Erythroblast (primary cell): ENCODE results near the gene GALNT18.

Experiments used
- DNase-seq, 2 experiments: peaks; one replicate each; lab custom pipeline; 2025; lab: John Stamatoyannopoulos, UW
- GATA1 ChIP-seq: IDR thresholded peaks from 2 replicates; pipeline ENCODE4 v1.6.1; 2011; ENCODE audit warnings: low read depth, mild to moderate bottlenecking, control low read depth, low read length, moderate library complexity
- POLR2A ChIP-seq: IDR thresholded peaks from 2 replicates; pipeline ENCODE4 v1.6.1; 2011; ENCODE audit warnings: mild to moderate bottlenecking, low read length

The GALNT18 gene

GRCh38 chr11:11332141-11332710 is 289.6 kb downstream of the GALNT18 start:
- TF ChIP-seq POLR2A = no peak
- no peak for TF ChIP-seq GATA1
- DNase-seq = no peak

DNA sequence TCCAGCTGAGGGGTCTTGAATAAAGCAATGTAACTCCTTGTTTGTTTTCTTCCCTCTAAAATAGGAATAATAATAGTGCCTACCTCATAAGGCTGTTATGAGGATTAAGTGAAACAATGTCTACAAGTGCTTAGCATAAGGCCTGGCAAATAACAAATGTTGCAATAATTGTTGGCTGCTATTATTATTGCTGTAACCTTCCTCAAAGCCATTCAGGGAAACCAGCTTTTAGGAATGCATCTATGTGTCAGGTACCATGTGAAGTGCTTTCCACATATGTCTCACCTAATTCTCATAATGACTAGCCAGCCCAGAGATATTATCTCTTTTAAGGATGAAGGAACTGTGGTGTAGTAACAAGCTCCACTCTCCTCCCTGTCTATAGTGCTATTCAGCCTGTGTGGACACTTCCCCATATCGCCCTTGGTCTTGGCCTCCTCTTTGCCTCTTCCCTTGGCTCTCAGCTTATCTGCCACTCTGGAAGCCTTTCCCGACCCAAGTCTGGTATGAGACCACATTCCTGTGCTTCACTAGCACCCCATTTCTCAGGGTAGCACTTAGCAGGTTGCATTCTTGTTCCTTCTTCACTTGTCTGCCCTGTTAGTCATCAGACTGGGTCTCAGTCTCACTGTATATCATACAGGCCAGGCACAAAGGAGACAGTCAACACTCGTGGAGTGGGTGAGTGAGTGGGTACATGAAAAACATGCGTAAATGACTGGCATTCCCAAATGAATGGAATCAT is 292.6 kb downstream of the GALNT18 start:
- no peak for DNase-seq
- TF ChIP-seq GATA1 = no peak
- no peak for TF ChIP-seq POLR2A

GRCh38 chr11:11324090-11324489 is 297.7 kb downstream of the GALNT18 start:
- no peak for DNase-seq
- TF ChIP-seq POLR2A = no peak
- no peak for TF ChIP-seq GATA1

DNA sequence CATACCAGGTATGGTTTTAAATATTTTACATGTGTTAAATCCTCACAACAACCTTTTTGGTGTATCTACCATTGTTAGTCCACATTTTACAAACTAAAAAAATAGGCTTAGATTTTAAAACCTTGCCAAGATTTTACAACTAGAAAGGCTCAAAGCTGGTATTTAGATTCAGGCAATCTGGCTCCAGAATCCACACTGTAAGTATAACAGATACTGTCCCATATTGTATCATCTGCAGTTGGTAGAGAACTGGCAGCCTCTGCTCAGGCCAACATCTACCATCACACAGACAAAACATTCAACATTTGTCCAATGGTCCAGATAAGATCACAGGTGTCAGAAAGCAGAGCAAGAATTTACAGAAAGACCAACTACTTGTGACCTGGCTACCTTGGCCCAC is 299.7 kb downstream of the GALNT18 start:
- DNase-seq = no peak
- TF ChIP-seq GATA1 (no peak), POLR2A (no peak)

- DNase-seq = no peak
- TF ChIP-seq GATA1 (no peak), POLR2A (no peak)
Observed at GRCh38 chr11:11320825-11321224, 301.0 kb downstream of the GALNT18 start.

GRCh38 chr11:11318961-11319360 is 302.8 kb downstream of the GALNT18 start:
- no peak for DNase-seq
- TF ChIP-seq GATA1 = no peak
- TF ChIP-seq POLR2A = no peak

DNA sequence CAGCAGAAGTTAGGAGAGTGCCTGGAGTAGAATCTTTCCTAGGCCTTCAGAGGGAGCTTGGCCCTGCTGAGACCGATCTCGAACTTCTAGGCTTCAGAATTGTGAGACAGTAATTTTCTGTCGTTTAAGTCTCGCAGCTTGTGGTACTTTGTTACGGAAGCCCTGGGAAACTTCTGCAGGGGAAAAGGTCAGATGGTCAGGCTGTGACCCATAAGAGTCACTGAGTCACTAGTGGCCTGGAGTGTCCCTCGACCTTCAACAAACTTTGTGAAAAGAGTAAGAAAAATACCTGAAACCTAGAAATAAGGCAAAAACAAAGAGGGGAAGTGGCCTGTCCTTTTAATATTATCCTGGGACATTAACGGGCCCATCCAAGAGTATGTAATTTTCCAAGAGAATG is 303.3 kb downstream of the GALNT18 start:
- DNase-seq = no peak
- TF ChIP-seq GATA1 (no peak), POLR2A (no peak)

DNA sequence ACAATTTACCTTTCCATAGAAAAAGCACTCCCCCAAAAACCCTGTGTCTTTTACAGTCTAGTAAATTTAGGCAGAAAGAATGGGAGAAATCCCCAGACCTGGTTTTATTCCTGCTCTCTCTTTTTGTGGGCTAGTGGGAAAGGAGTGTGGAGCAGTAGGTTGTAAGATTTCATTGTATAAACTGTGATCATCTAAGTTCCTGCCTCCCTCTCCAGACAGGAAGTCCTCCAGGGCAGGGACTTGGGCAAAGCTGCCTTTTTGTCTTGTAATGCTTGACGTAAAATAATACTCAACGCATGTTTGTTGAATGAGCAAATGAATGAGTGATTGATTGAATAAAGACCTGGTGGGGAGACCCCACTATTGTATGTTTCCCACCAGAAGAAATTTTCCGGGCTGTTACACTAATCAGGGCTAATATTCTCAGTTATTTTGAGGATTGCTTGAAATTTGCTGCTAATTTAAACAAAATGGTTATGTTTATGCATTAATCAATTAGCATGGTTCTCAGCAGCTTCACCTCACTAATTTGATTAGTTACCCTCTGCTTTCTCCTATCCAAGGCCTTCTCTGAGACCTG is 305.1 kb downstream of the GALNT18 start:
- DNase-seq = no peak

GRCh38 chr11:11313902-11314692 is 307.7 kb downstream of the GALNT18 start:
- no peak for DNase-seq
- no peak for TF ChIP-seq POLR2A
- no peak for TF ChIP-seq GATA1

More for the DNA sequence above, 305.1 kb downstream of the GALNT18 start:
- TF ChIP-seq POLR2A (no peak), GATA1 (no peak)

DNA sequence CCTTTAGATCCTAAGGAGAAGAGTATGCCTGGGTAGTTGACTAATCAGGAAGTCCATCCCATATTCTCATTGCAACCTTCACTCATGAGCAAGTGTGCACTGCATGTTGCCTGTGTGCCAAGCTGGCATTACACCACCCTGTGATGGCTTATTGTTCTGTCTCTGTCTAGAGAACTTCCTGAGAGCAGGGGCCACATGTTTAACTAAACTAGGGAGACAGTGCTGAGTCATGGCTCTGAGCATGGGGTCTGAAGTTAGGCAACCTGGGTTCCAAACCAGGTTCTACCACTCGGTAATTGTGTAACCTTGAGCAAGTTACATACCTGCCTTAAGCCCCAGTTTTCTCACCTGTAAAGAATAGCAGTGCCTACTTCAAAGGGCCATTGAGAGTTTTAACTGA is 308.4 kb downstream of the GALNT18 start:
- DNase-seq = no peak
- no peak for TF ChIP-seq POLR2A
- TF ChIP-seq GATA1 = no peak

DNA sequence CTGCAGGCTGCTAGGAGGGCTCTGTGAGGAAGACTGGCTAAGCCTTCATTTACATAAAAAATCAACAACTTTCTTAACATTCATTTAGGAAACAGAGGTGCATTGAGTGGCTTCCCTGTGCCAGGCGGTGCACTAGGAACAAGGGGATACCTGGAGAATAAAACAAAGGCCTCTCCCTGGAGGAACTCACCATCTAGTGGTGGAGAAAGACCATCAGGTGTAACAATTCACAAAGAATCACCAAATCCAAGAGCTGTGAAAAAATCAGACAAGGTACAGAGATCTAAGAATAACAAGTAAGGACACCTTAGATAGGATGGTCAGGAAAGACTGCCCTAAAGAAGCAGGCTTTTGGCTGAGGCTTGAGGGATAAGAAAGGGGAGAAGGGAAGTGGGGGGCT is 309.1 kb downstream of the GALNT18 start:
- TF ChIP-seq GATA1 (no peak), POLR2A (no peak)
- no peak for DNase-seq

- DNase-seq = no peak
- TF ChIP-seq GATA1 (no peak), POLR2A (no peak)
Observed at GRCh38 chr11:11311169-11311568, 310.6 kb downstream of the GALNT18 start.

GRCh38 chr11:11309906-11310305 is 311.9 kb downstream of the GALNT18 start:
- no peak for DNase-seq
- TF ChIP-seq POLR2A = no peak
- TF ChIP-seq GATA1 = no peak

DNA sequence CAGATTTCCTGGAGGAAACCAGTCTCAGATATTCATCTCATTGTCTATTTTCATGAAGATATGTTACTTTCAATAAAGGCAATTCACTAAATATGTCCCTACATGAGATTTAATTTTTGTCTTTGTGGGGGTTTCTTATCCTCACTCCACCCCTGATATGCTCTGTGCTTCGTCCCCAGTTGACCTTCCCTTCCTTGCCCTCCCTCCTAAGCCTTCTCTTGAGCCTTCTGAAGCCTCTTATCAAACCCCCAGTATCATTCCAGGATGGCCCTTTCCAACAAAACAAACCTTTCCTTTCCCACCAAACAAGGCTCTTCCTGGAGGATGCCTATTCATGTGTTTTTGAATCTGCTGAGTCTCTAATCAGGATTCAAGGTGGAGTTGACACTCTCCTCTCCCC is 313.6 kb downstream of the GALNT18 start:
- DNase-seq = no peak
- TF ChIP-seq POLR2A (no peak), GATA1 (no peak)
